ENCODE data around the gene IGSF8.
"Not testable (repeated sequence)": the region's sequence is repeated elsewhere in the genome, so short reads cannot be mapped to it uniquely, and the experiment has no call there.

The IGSF8 gene

GRCh38 chr1:160129558-160129957 is 31.1 kb upstream of the IGSF8 start:
- no peaks in the 10 kb centered on the region for H3K36me3 ChIP-seq (ENCODE audit: control insufficient read depth, insufficient read depth, low read length)
- no peak for TF ChIP-seq CTCF (IDR thresholded peaks at IDR 0.05; ENCODE audit: insufficient read depth, low read length, poor library complexity, severe bottlenecking)
- H3K27me3 ChIP-seq (replicated peaks; ENCODE audit: control insufficient read depth, insufficient read depth, low read length): peaks cover 1% of the 10 kb centered on the region
- no peak for DNase-seq (ENCODE audit: extremely low read depth, insufficient read length)
- H3K4me3 ChIP-seq (replicated peaks; ENCODE audit: low read depth, low read length): no peak overlapping the region

- DNase-seq (ENCODE audit: extremely low read depth, insufficient read length): no peak
- peaks cover 1% of the 10 kb centered on the region for H3K27me3 ChIP-seq (replicated peaks; ENCODE audit: control insufficient read depth, insufficient read depth, low read length)
- no peaks in the 10 kb centered on the region for H3K36me3 ChIP-seq (ENCODE audit: control insufficient read depth, insufficient read depth, low read length)
- no peak for TF ChIP-seq CTCF (IDR thresholded peaks at IDR 0.05; ENCODE audit: insufficient read depth, low read length, poor library complexity, severe bottlenecking)
- H3K4me3 ChIP-seq (replicated peaks; ENCODE audit: low read depth, low read length): no peak overlapping the region
These were observed 30.6 kb upstream of the IGSF8 start for GRCh38 chr1:160129046-160129445.

GRCh38 chr1:160128636-160129035 is 30.2 kb upstream of the IGSF8 start:
- no peak for DNase-seq (ENCODE audit: extremely low read depth, insufficient read length)
- Histone ChIP-seq H3K4me3 (replicated peaks; ENCODE audit: low read depth, low read length) (no peak overlapping the region), H3K27me3 (replicated peaks; ENCODE audit: control insufficient read depth, insufficient read depth, low read length) (peaks cover 1% of the 10 kb centered on the region), H3K36me3 (ENCODE audit: control insufficient read depth, insufficient read depth, low read length) (no peaks in the 10 kb centered on the region)
- no peak for TF ChIP-seq CTCF (IDR thresholded peaks at IDR 0.05; ENCODE audit: insufficient read depth, low read length, poor library complexity, severe bottlenecking)

- no peak for DNase-seq (ENCODE audit: extremely low read depth, insufficient read length)
- TF ChIP-seq CTCF (IDR thresholded peaks at IDR 0.05; ENCODE audit: insufficient read depth, low read length, poor library complexity, severe bottlenecking): no peak
- Histone ChIP-seq H3K4me3 (replicated peaks; ENCODE audit: low read depth, low read length) (no peak overlapping the region), H3K36me3 (ENCODE audit: control insufficient read depth, insufficient read depth, low read length) (no peaks in the 10 kb centered on the region), H3K27me3 (replicated peaks; ENCODE audit: control insufficient read depth, insufficient read depth, low read length) (peaks cover 1% of the 10 kb centered on the region)
These were observed 29.6 kb upstream of the IGSF8 start for GRCh38 chr1:160127865-160128523.

GRCh38 chr1:160127381-160127780 is 29.0 kb upstream of the IGSF8 start:
- Histone ChIP-seq H3K4me3 (replicated peaks; ENCODE audit: low read depth, low read length) (no peak overlapping the region), H3K36me3 (ENCODE audit: control insufficient read depth, insufficient read depth, low read length) (no peaks in the 10 kb centered on the region), H3K27me3 (replicated peaks; ENCODE audit: control insufficient read depth, insufficient read depth, low read length) (peaks cover 1% of the 10 kb centered on the region)
- no peak for TF ChIP-seq CTCF (IDR thresholded peaks at IDR 0.05; ENCODE audit: insufficient read depth, low read length, poor library complexity, severe bottlenecking)
- no peak for DNase-seq (ENCODE audit: extremely low read depth, insufficient read length)

- not testable (repeated sequence) for DNase-seq (ENCODE audit: extremely low read depth, insufficient read length); H3K27me3 ChIP-seq (replicated peaks; ENCODE audit: control insufficient read depth, insufficient read depth, low read length); H3K4me3 ChIP-seq (replicated peaks; ENCODE audit: low read depth, low read length); H3K36me3 ChIP-seq (ENCODE audit: control insufficient read depth, insufficient read depth, low read length)
These were observed 27.9 kb upstream of the IGSF8 start for GRCh38 chr1:160126342-160126741.

Measured in GM06990 (cell line).